ENCODE measurements around the gene UNC80. TPM values are rescaled to one million over a fixed set of nuclear protein-coding genes. Genes with fewer than 3 reads are reported as not detected.

UNC80 gene
- total RNA-seq, 3 donors from 2014 or later, result 0.03 TPM; not detected in 2

GRCh38 chr2:210009126-210009525, 237.5 kb downstream of the UNC80 start:
- ATAC-seq, result peak in 1 of 2 donors; percentile 23

GRCh38 chr2:210009896-210010295, 238.3 kb downstream of the UNC80 start:
- Mint-ChIP-seq H3K36me3 (ENCODE audit: insufficient read depth) (peaks cover 31% of the 10 kb centered on the region), H3K4me3 (no peak overlapping the region), H3K9me3 (no peaks in the 10 kb centered on the region), H3K27me3 (ENCODE audit: low read depth) (no peaks in the 10 kb centered on the region), H3K4me1 (ENCODE audit: low read depth) (peaks cover 48% of the 10 kb centered on the region)
- no peak for DNase-seq
- ATAC-seq, result no peak

More at GRCh38 chr2:210009126-210009525, 237.5 kb downstream of the UNC80 start:
- no peak for DNase-seq
- peaks cover 28% of the 10 kb centered on the region for H3K36me3 Mint-ChIP-seq (ENCODE audit: insufficient read depth)
- peaks cover 52% of the 10 kb centered on the region for H3K4me1 Mint-ChIP-seq (ENCODE audit: low read depth)
- no peak overlapping the region for H3K4me3 Mint-ChIP-seq
- H3K27me3 Mint-ChIP-seq (ENCODE audit: low read depth), result no peaks in the 10 kb centered on the region
- no peaks in the 10 kb centered on the region for H3K9me3 Mint-ChIP-seq

GRCh38 chr2:210020138-210020537, 248.5 kb downstream of the UNC80 start:
- H3K9me3 Mint-ChIP-seq, result no peaks in the 10 kb centered on the region
- H3K4me3 Mint-ChIP-seq, result no peak overlapping the region
- H3K36me3 Mint-ChIP-seq (ENCODE audit: insufficient read depth), result peaks cover 41% of the 10 kb centered on the region
- ATAC-seq (no peak), DNase-seq (no peak)
- H3K4me1 Mint-ChIP-seq (ENCODE audit: low read depth), result peaks cover 5% of the 10 kb centered on the region
- no peaks in the 10 kb centered on the region for H3K27me3 Mint-ChIP-seq (ENCODE audit: low read depth)

- H3K27me3 Mint-ChIP-seq (ENCODE audit: low read depth), result no peaks in the 10 kb centered on the region
- no peak for ATAC-seq
- no peaks in the 10 kb centered on the region for H3K9me3 Mint-ChIP-seq
- peaks cover 2% of the 10 kb centered on the region for H3K4me1 Mint-ChIP-seq (ENCODE audit: low read depth)
- H3K4me3 Mint-ChIP-seq, result no peak overlapping the region
- peaks cover 32% of the 10 kb centered on the region for H3K36me3 Mint-ChIP-seq (ENCODE audit: insufficient read depth)
- no peak for DNase-seq
Observed at GRCh38 chr2:210022824-210023223, 251.2 kb downstream of the UNC80 start.

- H3K4me3 Mint-ChIP-seq, result no peak overlapping the region
- no peaks in the 10 kb centered on the region for H3K27me3 Mint-ChIP-seq (ENCODE audit: low read depth)
- H3K36me3 Mint-ChIP-seq (ENCODE audit: insufficient read depth), result peaks cover 17% of the 10 kb centered on the region
- H3K9me3 Mint-ChIP-seq, result no peaks in the 10 kb centered on the region
- no peaks in the 10 kb centered on the region for H3K4me1 Mint-ChIP-seq (ENCODE audit: low read depth)
- DNase-seq, result no peak
- no peak for ATAC-seq
Observed at GRCh38 chr2:210027608-210028007, 256.0 kb downstream of the UNC80 start.

GRCh38 chr2:210028178-210028577, 256.5 kb downstream of the UNC80 start:
- no peak overlapping the region for H3K4me3 Mint-ChIP-seq
- no peaks in the 10 kb centered on the region for H3K9me3 Mint-ChIP-seq
- no peaks in the 10 kb centered on the region for H3K4me1 Mint-ChIP-seq (ENCODE audit: low read depth)
- ATAC-seq (no peak), DNase-seq (no peak)
- no peaks in the 10 kb centered on the region for H3K27me3 Mint-ChIP-seq (ENCODE audit: low read depth)
- peaks cover 12% of the 10 kb centered on the region for H3K36me3 Mint-ChIP-seq (ENCODE audit: insufficient read depth)

- no peaks in the 10 kb centered on the region for H3K9me3 Mint-ChIP-seq
- H3K4me1 Mint-ChIP-seq (ENCODE audit: low read depth), result peaks cover 1% of the 10 kb centered on the region
- no peak for DNase-seq
- no peak overlapping the region for H3K4me3 Mint-ChIP-seq
- no peak for ATAC-seq
- H3K27me3 Mint-ChIP-seq (ENCODE audit: low read depth), result no peaks in the 10 kb centered on the region
- H3K36me3 Mint-ChIP-seq (ENCODE audit: insufficient read depth), result peaks cover 3% of the 10 kb centered on the region
Observed at GRCh38 chr2:210034087-210034683, 262.6 kb downstream of the UNC80 start.

- Mint-ChIP-seq H3K36me3 (ENCODE audit: insufficient read depth) (peaks cover 3% of the 10 kb centered on the region), H3K9me3 (no peaks in the 10 kb centered on the region), H3K4me1 (ENCODE audit: low read depth) (peaks cover 1% of the 10 kb centered on the region), H3K27me3 (ENCODE audit: low read depth) (no peaks in the 10 kb centered on the region), H3K4me3 (no peak overlapping the region)
- DNase-seq, result no peak
- no peak for ATAC-seq
Observed at GRCh38 chr2:210035679-210036078, 264.0 kb downstream of the UNC80 start.

GRCh38 chr2:210038078-210038477, 266.4 kb downstream of the UNC80 start:
- H3K4me3 Mint-ChIP-seq, result no peak overlapping the region
- ATAC-seq (no peak), DNase-seq (no peak)
- peaks cover 11% of the 10 kb centered on the region for H3K36me3 Mint-ChIP-seq (ENCODE audit: insufficient read depth)
- no peaks in the 10 kb centered on the region for H3K9me3 Mint-ChIP-seq
- no peaks in the 10 kb centered on the region for H3K27me3 Mint-ChIP-seq (ENCODE audit: low read depth)
- peaks cover 1% of the 10 kb centered on the region for H3K4me1 Mint-ChIP-seq (ENCODE audit: low read depth)

- ATAC-seq (no peak), DNase-seq (no peak)
- Mint-ChIP-seq H3K9me3 (peaks cover 6% of the 10 kb centered on the region), H3K4me1 (ENCODE audit: low read depth) (no peaks in the 10 kb centered on the region), H3K4me3 (no peak overlapping the region), H3K27me3 (ENCODE audit: low read depth) (no peaks in the 10 kb centered on the region), H3K36me3 (ENCODE audit: insufficient read depth) (peaks cover 12% of the 10 kb centered on the region)
Observed at GRCh38 chr2:210046851-210047500, 275.3 kb downstream of the UNC80 start.

Other genes starting within 250 kb of the UNC80 start
- 10 to 100 TPM; 35.0 to 47.5 (median 44.2) TPM for gene RPE, start 230.8 kb downstream of the UNC80 start, total RNA-seq